ENCODE measurements around the gene THBS1.

The THBS1 gene

DNA sequence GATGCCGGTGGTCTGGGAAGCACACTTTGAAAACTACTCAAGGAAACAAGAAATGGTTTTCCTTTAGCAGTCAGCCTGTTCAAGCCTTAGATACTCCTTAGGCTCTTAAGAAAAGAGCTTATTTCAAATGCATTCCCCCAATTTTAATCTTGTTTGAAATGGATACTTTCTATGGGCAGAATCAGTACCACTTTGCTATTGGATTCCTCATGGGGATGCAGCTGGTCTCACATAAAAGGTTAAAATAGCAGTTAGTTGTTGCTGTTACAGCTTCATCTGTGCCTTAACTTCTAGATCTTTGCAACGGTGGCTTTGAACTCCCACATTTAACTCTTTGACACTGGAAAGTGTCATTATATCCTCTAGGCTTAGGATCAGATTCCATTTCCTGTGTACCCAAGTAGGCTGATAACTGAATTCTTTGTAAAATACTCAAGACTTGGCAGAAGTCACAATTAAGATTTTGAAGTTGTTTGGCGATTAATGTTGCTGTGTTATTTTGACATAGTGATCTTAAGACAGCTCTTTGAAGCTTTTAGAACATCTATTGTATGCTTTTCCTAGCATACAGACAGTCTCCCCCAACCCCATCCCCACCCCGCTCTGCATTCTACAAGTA, 2.2 kb downstream of the THBS1 start:
- peaks cover 39% of the 10 kb centered on the region for H3K27me3 Mint-ChIP-seq
- H3K9me3 Mint-ChIP-seq = no peaks in the 10 kb centered on the region
- no peaks in the 10 kb centered on the region for H3K36me3 Mint-ChIP-seq
- ATAC-seq = no peak
- H3K4me3 Mint-ChIP-seq = no peak overlapping the region
- H3K4me1 Mint-ChIP-seq = peaks cover 13% of the 10 kb centered on the region
- H3K27ac Mint-ChIP-seq = no peak overlapping the region

- H3K27me3 Mint-ChIP-seq = peaks cover 37% of the 10 kb centered on the region
- H3K4me3 Mint-ChIP-seq = no peak overlapping the region
- no peak for ATAC-seq
- no peaks in the 10 kb centered on the region for H3K36me3 Mint-ChIP-seq
- no peak overlapping the region for H3K27ac Mint-ChIP-seq
- H3K9me3 Mint-ChIP-seq = no peaks in the 10 kb centered on the region
- peaks cover 13% of the 10 kb centered on the region for H3K4me1 Mint-ChIP-seq
Measured at GRCh38 chr15:39583596-39584265, 2.9 kb downstream of the THBS1 start.

- H3K36me3 Mint-ChIP-seq = no peaks in the 10 kb centered on the region
- H3K4me3 Mint-ChIP-seq = no peak overlapping the region
- H3K27ac Mint-ChIP-seq = no peak overlapping the region
- H3K4me1 Mint-ChIP-seq = peaks cover 13% of the 10 kb centered on the region
- peaks cover 32% of the 10 kb centered on the region for H3K27me3 Mint-ChIP-seq
- H3K9me3 Mint-ChIP-seq = no peaks in the 10 kb centered on the region
- no peak for ATAC-seq
Measured at GRCh38 chr15:39584266-39584659, 3.4 kb downstream of the THBS1 start.

DNA sequence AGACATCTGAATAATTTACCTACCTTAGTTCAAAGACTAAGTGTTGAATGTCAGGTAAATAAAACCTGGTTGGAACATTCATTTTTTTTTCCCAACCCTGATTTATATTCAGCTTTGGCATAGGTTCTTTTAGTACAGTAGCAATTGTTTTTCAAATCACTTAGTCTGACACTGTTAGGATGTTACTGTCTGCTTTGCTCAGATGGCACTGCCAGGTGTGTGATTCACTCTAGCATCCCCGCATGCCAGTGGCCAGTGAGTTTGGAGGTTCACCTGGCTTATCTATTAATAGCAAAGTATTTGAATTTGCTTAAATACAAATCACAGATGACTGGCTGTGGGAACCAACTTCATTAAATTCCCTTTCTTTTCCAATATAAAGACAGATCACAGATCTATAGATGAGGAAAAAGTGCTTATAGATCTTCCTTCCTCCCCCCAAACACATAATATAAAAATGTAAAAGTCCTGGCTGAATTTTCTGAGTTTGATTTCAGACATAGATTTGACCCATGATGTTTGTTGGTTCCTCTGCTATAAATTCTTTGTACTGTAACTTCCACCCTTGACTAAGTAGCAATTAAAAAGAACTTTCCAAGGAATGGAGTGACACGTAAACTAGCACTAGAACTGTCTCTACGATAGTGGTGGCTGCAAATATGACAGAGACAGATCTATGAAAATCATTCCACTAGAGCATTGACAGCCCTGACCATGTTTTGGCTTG, 3.9 kb downstream of the THBS1 start:
- Mint-ChIP-seq H3K36me3 (no peaks in the 10 kb centered on the region), H3K4me3 (no peak overlapping the region), H3K27me3 (peaks cover 26% of the 10 kb centered on the region), H3K9me3 (no peaks in the 10 kb centered on the region), H3K27ac (no peak overlapping the region), H3K4me1 (peaks cover 10% of the 10 kb centered on the region)
- no peak for ATAC-seq

DNA sequence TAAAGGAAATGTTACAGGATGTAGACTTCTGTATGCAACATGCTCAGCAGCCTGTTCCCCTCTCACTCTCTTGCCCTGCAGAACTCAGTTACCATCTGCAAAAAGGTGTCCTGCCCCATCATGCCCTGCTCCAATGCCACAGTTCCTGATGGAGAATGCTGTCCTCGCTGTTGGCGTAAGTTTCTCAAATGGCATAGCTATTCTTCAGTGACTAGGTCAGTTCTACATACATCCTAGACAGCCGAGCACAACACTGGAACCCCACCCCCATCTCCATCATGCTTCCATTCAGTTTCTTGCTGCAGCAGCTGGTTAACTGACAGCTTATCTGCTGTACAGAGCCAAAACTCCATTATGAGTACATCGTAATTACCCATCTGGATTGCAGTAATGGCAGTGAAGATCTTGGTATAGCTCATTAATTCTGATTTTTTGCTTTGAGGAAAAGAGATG, 4.5 kb downstream of the THBS1 start:
- no peak for ATAC-seq
- Mint-ChIP-seq H3K27ac (no peak overlapping the region), H3K4me1 (peaks cover 7% of the 10 kb centered on the region), H3K9me3 (no peaks in the 10 kb centered on the region), H3K4me3 (no peak overlapping the region), H3K36me3 (no peaks in the 10 kb centered on the region), H3K27me3 (peaks cover 21% of the 10 kb centered on the region)

DNA sequence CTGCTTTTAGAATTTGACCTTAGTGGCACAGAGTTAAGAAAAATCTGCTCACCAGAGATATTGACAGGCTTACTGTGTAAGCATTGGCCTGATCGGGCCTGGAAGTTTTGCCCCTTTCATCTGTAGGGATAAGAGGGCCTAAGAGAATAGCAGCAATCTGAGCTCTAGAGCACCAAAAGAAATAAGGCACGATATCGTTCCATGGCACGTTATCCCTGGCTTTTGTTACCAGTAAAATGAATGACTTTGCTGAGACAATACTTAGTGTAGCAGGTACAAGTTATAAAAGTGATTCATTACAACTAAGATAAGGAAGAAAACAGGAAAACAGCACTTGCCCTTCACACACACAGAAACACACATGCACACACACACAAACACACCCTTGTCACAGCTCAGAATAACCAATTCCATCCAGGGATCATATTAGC, 5.0 kb downstream of the THBS1 start:
- Mint-ChIP-seq H3K4me1 (peaks cover 7% of the 10 kb centered on the region), H3K36me3 (no peaks in the 10 kb centered on the region), H3K27me3 (peaks cover 17% of the 10 kb centered on the region), H3K27ac (no peak overlapping the region), H3K9me3 (no peaks in the 10 kb centered on the region), H3K4me3 (no peak overlapping the region)
- ATAC-seq = no peak

DNA sequence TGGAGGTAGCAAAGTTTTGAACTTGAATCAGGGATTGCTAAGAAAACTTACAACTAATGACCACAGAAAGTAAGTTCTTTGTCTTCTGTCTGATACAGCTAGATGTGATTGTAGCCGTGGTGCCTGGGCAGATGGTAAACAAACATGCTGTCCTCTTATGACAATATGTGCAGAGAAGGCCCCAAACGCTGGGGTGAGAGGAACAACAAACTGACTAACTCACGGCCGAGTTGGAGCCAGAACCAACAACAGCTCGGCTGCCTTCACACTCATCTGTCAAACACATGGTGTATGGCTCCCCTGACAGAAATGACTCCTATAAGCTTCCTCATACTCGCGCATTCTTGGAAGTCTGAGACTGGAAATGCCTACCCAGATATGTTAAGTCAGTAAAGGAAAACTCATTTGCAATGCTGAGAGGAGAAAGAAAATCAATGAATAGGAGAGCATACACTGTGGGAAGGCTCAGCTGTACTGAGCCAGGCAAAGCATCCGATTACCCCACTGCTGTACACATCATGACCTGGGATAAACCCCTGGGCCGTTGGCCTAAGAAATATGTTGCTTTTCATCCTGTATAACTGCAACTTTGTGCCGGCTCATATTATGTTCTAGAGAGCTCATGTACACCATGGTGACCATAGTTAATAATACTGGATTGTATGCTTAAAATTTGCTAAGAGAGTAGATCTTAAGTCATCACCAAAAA, 5.7 kb downstream of the THBS1 start:
- H3K9me3 Mint-ChIP-seq = no peaks in the 10 kb centered on the region
- H3K36me3 Mint-ChIP-seq = no peaks in the 10 kb centered on the region
- peaks cover 10% of the 10 kb centered on the region for H3K27me3 Mint-ChIP-seq
- H3K4me1 Mint-ChIP-seq = peaks cover 2% of the 10 kb centered on the region
- H3K27ac Mint-ChIP-seq = no peak overlapping the region
- no peak for ATAC-seq
- H3K4me3 Mint-ChIP-seq = no peak overlapping the region

DNA sequence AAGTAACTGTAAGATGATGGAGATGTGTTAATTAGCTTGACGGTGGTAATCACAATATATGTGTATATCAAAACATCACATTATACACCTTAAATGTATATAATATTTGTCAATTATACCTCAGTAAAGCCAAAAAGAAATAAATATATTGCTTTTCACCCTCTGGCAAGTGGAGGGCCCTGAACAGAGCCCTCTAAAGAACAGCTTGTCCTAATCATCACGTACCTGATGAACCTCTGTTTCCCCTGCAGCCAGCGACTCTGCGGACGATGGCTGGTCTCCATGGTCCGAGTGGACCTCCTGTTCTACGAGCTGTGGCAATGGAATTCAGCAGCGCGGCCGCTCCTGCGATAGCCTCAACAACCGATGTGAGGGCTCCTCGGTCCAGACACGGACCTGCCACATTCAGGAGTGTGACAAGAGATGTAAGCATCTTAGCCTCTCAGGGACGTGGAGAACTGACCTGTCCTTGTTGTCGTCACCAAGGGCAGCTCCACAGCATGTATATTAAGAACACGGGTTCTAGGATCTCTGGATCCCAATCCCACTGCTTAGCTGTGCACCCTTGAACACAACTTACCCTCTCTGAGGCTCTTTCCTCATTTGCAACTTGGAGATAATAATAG, 6.3 kb downstream of the THBS1 start:
- H3K27me3 Mint-ChIP-seq = peaks cover 3% of the 10 kb centered on the region
- H3K36me3 Mint-ChIP-seq = no peaks in the 10 kb centered on the region
- H3K9me3 Mint-ChIP-seq = no peaks in the 10 kb centered on the region
- H3K4me3 Mint-ChIP-seq = no peak overlapping the region
- H3K27ac Mint-ChIP-seq = no peak overlapping the region
- H3K4me1 Mint-ChIP-seq = no peaks in the 10 kb centered on the region
- ATAC-seq = no peak

- Mint-ChIP-seq H3K9me3 (no peaks in the 10 kb centered on the region), H3K27ac (no peak overlapping the region), H3K27me3 (no peaks in the 10 kb centered on the region), H3K4me3 (no peak overlapping the region), H3K36me3 (no peaks in the 10 kb centered on the region), H3K4me1 (no peaks in the 10 kb centered on the region)
- ATAC-seq = no peak
Measured at GRCh38 chr15:39587731-39588530, 7.1 kb downstream of the THBS1 start.

- Mint-ChIP-seq H3K4me3 (no peak overlapping the region), H3K4me1 (no peaks in the 10 kb centered on the region), H3K36me3 (no peaks in the 10 kb centered on the region), H3K9me3 (no peaks in the 10 kb centered on the region), H3K27me3 (no peaks in the 10 kb centered on the region), H3K27ac (no peak overlapping the region)
- ATAC-seq = no peak
Measured at GRCh38 chr15:39588531-39589192, 7.8 kb downstream of the THBS1 start.

DNA sequence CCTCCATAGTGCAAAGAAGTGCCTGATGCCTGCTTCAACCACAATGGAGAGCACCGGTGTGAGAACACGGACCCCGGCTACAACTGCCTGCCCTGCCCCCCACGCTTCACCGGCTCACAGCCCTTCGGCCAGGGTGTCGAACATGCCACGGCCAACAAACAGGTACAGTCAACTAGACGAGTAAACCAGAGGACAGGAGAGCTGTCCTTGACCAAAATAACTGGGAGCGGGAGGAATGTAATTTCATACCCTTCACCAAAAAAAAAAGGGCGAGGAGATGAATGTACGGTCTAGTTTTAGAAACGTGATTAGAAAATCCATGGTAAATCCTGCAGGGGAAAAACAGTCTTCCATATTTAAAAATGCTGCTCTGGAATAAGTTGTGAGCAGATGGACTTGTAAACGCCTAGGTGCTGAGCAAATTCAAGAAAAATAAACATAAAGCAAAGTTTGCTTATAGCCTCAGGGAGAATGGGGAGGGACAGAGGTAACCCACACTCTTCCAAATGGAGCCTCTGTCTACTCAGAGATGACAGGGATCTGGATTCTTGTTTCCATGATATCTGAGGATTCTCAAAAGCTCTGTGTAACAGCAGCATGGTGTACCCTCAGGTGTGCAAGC, 8.4 kb downstream of the THBS1 start:
- Mint-ChIP-seq H3K4me1 (no peaks in the 10 kb centered on the region), H3K27me3 (no peaks in the 10 kb centered on the region), H3K9me3 (no peaks in the 10 kb centered on the region), H3K4me3 (no peak overlapping the region), H3K27ac (no peak overlapping the region), H3K36me3 (no peaks in the 10 kb centered on the region)
- no peak for ATAC-seq

- Mint-ChIP-seq H3K4me1 (no peaks in the 10 kb centered on the region), H3K4me3 (no peak overlapping the region), H3K27ac (no peak overlapping the region), H3K27me3 (no peaks in the 10 kb centered on the region), H3K36me3 (no peaks in the 10 kb centered on the region), H3K9me3 (no peaks in the 10 kb centered on the region)
- ATAC-seq = no peak
Measured at GRCh38 chr15:39589815-39590644, 9.2 kb downstream of the THBS1 start.
